Measurements from ENCODE around the gene SEMA6A. TPM values are rescaled to one million over a fixed set of nuclear protein-coding genes. Genes with fewer than 3 reads are reported as not detected.

The SEMA6A gene
- total RNA-seq, 2 experiments from 2014 or later = not detected

- intact Hi-C loops (cut with micrococcal nuclease; ENCODE audit: unreplicated experiment) = no loop called here
- Histone ChIP-seq H3K79me2 (ENCODE audit: insufficient read depth, low read depth, low read length) (no peaks in the 10 kb centered on the region), H3K4me1 (ENCODE audit: insufficient read depth, low read length, poor library complexity, severe bottlenecking) (no peaks in the 10 kb centered on the region), H3K27ac (ENCODE audit: low read depth, low read length, poor library complexity, severe bottlenecking) (no peak overlapping the region), H3K4me3 (ENCODE audit: low read depth, low read length, poor library complexity, severe bottlenecking) (no peak overlapping the region), H3K4me2 (ENCODE audit: low read length) (no peak overlapping the region), H3K9me2 (ENCODE audit: insufficient read depth, low read length) (no peaks in the 10 kb centered on the region), H3K9me3 (ENCODE audit: low read length) (no peaks in the 10 kb centered on the region), H4K20me1 (ENCODE audit: insufficient read depth, low read length) (no peaks in the 10 kb centered on the region), H3K36me3 (ENCODE audit: insufficient read depth, low read length) (no peaks in the 10 kb centered on the region), H2AFZ (ENCODE audit: low read length) (no peak overlapping the region)
- no peak for DNase-seq (ENCODE audit: low spot score)
- POLR2A ChIA-PET = no interaction called here
- BruUV-seq (replicated peaks) = no TSS peak
- CTCF ChIA-PET (ENCODE audit: unreplicated experiment) = no interaction called here
- TF ChIP-seq EZH2phosphoT487 (IDR thresholded peaks at IDR 0.05; ENCODE audit: borderline replicate concordance, low read depth, low read length) (no peak), CTCF (conservative IDR thresholded peaks at IDR 0.05; ENCODE audit: low read length) (no peak)
Observed at GRCh38 chr5:116517488-116517887, 57.1 kb downstream of the SEMA6A start.

GRCh38 chr5:116516021-116516420 lies 58.6 kb downstream of the SEMA6A start:
- H3K4me2 ChIP-seq (ENCODE audit: low read length) = no peak overlapping the region
- no peak for TF ChIP-seq EZH2phosphoT487 (IDR thresholded peaks at IDR 0.05; ENCODE audit: borderline replicate concordance, low read depth, low read length)
- no peak for TF ChIP-seq CTCF (conservative IDR thresholded peaks at IDR 0.05; ENCODE audit: low read length)
- no peak overlapping the region for H3K27ac ChIP-seq (ENCODE audit: low read depth, low read length, poor library complexity, severe bottlenecking)
- H2AFZ ChIP-seq (ENCODE audit: low read length) = no peak overlapping the region
- no peaks in the 10 kb centered on the region for H3K36me3 ChIP-seq (ENCODE audit: insufficient read depth, low read length)
- BruUV-seq (replicated peaks) = no TSS peak
- no peak for DNase-seq (ENCODE audit: low spot score)
- H4K20me1 ChIP-seq (ENCODE audit: insufficient read depth, low read length) = no peaks in the 10 kb centered on the region
- POLR2A ChIA-PET = no interaction called here
- CTCF ChIA-PET (ENCODE audit: unreplicated experiment) = no interaction called here
- H3K4me1 ChIP-seq (ENCODE audit: insufficient read depth, low read length, poor library complexity, severe bottlenecking) = no peaks in the 10 kb centered on the region
- no peaks in the 10 kb centered on the region for H3K9me3 ChIP-seq (ENCODE audit: low read length)
- no peaks in the 10 kb centered on the region for H3K79me2 ChIP-seq (ENCODE audit: insufficient read depth, low read depth, low read length)
- H3K4me3 ChIP-seq (ENCODE audit: low read depth, low read length, poor library complexity, severe bottlenecking) = no peak overlapping the region
- no peaks in the 10 kb centered on the region for H3K9me2 ChIP-seq (ENCODE audit: insufficient read depth, low read length)
- intact Hi-C loops (cut with micrococcal nuclease; ENCODE audit: unreplicated experiment) = no loop called here

GRCh38 chr5:116514421-116514970 lies 60.1 kb downstream of the SEMA6A start:
- BruUV-seq (replicated peaks) = no TSS peak
- Histone ChIP-seq H2AFZ (ENCODE audit: low read length) (no peak overlapping the region), H3K36me3 (ENCODE audit: insufficient read depth, low read length) (no peaks in the 10 kb centered on the region), H3K9me3 (ENCODE audit: low read length) (no peaks in the 10 kb centered on the region), H3K4me1 (ENCODE audit: insufficient read depth, low read length, poor library complexity, severe bottlenecking) (no peaks in the 10 kb centered on the region), H3K4me2 (ENCODE audit: low read length) (no peak overlapping the region), H3K79me2 (ENCODE audit: insufficient read depth, low read depth, low read length) (no peaks in the 10 kb centered on the region), H3K9me2 (ENCODE audit: insufficient read depth, low read length) (no peaks in the 10 kb centered on the region), H3K4me3 (ENCODE audit: low read depth, low read length, poor library complexity, severe bottlenecking) (no peak overlapping the region), H3K27ac (ENCODE audit: low read depth, low read length, poor library complexity, severe bottlenecking) (no peak overlapping the region), H4K20me1 (ENCODE audit: insufficient read depth, low read length) (no peaks in the 10 kb centered on the region)
- intact Hi-C loops (cut with micrococcal nuclease; ENCODE audit: unreplicated experiment) = no loop called here
- no peak for TF ChIP-seq CTCF (conservative IDR thresholded peaks at IDR 0.05; ENCODE audit: low read length)
- TF ChIP-seq EZH2phosphoT487 (IDR thresholded peaks at IDR 0.05; ENCODE audit: borderline replicate concordance, low read depth, low read length) = no peak
- POLR2A ChIA-PET = interaction anchor here (1.0 kb wide), 1 partner anchor 16 kb away, joined by 3 read pairs; no protein-coding TSS in a partner anchor
- CTCF ChIA-PET (ENCODE audit: unreplicated experiment) = no interaction called here
- DNase-seq (ENCODE audit: low spot score) = no peak
